GM12878 (cell line): ENCODE results near the gene UST. TPM values are rescaled to one million over a fixed set of nuclear protein-coding genes. Genes with fewer than 3 reads are reported as not detected.

Experiments
- ATAC-seq: fragments of 200-7000 bp; cut with Tn5 transposase; 3 replicates; pipeline ENCODE4 v1.9.1; 2020; ENCODE audit warnings: mild to moderate bottlenecking, moderate library complexity
- BruUV-seq: library from RNA; stranded (reverse); fragments of 400-500 nt; replicated peaks from 2 replicates; lab custom pipeline; 2021; lab: Mats Ljungman, UMichigan
- CTCF ChIA-PET: fragments of 300-600 bp; sonication (Branson Sonifier 250); formaldehyde crosslinking; extraction: SDS; loops from one replicate; lab custom pipeline; 2021; ENCODE audit warnings: inconsistent platforms; lab: Yijun Ruan, JAX
- POLR2A ChIA-PET: fragments of 350-600 bp; formaldehyde crosslinking; extraction: SDS; loops from one replicate; lab custom pipeline; 2021; ENCODE audit warnings: inconsistent platforms; lab: Charles Lee
- RAD21 ChIA-PET: fragments of 300-600 bp; sonication (Branson Sonifier 250); formaldehyde crosslinking; loops from one replicate; lab custom pipeline; 2023; ENCODE audit warnings: antibody characterized with exemption; ENCODE audit not compliant: unreplicated experiment; lab: Charles Lee
- SMC1A ChIA-PET: fragments of 300-600 bp; sonication (Branson Sonifier 250); formaldehyde crosslinking; loops from one replicate; lab custom pipeline; 2023; ENCODE audit not compliant: unreplicated experiment, uncharacterized antibody; lab: Charles Lee
- DNase-seq: peaks from one replicate; pipeline ENCODE4 v3.0.0-alpha.2; 2011; ENCODE audit warnings: low read depth, low spot score
- FAIRE-seq: peaks from 3 replicates; lab custom pipeline; 2011; peaks lifted over from hg19 to GRCh38; lab: Jason Lieb, UNC
- H2AFZ ChIP-seq: 2 replicates; pipeline ENCODE4 v1.6.0; 2011; ENCODE audit warnings: low read depth, low read length, control low read depth; ENCODE audit not compliant: control insufficient read depth
- H3K27ac ChIP-seq: 2 replicates; pipeline ENCODE4 v1.5.1; 2011; ENCODE audit warnings: control low read depth; ENCODE audit not compliant: control insufficient read depth, insufficient read depth
- H3K27me3 ChIP-seq, 2 experiments: replicated peaks in 1 of 2; 2 replicates each; pipeline versions ENCODE4 v1.6.0 to v1.6.1; 2011; ENCODE audit warnings: low read length in 1 of 2; ENCODE audit not compliant: control insufficient read depth in 2 of 2, insufficient read depth in 2 of 2
- H3K36me3 ChIP-seq, 2 experiments: 2 replicates each; pipeline ENCODE4 v1.5.1; 2011; ENCODE audit warnings: low read length in 1 of 2; ENCODE audit not compliant: control insufficient read depth in 2 of 2, insufficient read depth in 2 of 2
- H3K4me1 ChIP-seq: 2 replicates; pipeline ENCODE4 v1.6.1; 2011; ENCODE audit warnings: mild to moderate bottlenecking, low read length, moderate library complexity, mixed read lengths; ENCODE audit not compliant: control insufficient read depth, insufficient read depth
- H3K4me2 ChIP-seq: 2 replicates; pipeline ENCODE4 v1.6.0; 2011; ENCODE audit warnings: control low read depth; ENCODE audit not compliant: control insufficient read depth, insufficient read depth
- H3K4me3 ChIP-seq: fragments of 200-600 bp; sonication (generic); 2 replicates; pipeline ENCODE4 v1.5.1; 2016
- H3K79me2 ChIP-seq: 2 replicates; pipeline ENCODE4 v1.6.0; 2011; ENCODE audit warnings: low read length; ENCODE audit not compliant: control insufficient read depth, insufficient read depth
- H3K9ac ChIP-seq: 2 replicates; pipeline ENCODE4 v1.8.0; 2011; ENCODE audit warnings: low read length, control low read depth, mixed read lengths; ENCODE audit not compliant: control insufficient read depth, insufficient read depth
- H3K9me3 ChIP-seq: replicated peaks from 3 replicates; pipeline ENCODE4 v1.5.1; 2011; ENCODE audit warnings: mild to moderate bottlenecking, low read length; ENCODE audit not compliant: control insufficient read depth, insufficient read depth
- H4K20me1 ChIP-seq: 2 replicates; pipeline ENCODE4 v1.6.0; 2011; ENCODE audit not compliant: control insufficient read depth, insufficient read depth
- BCL11A ChIP-seq: IDR thresholded peaks from 2 replicates; pipeline ENCODE4 v1.6.1; 2011; ENCODE audit warnings: low read depth, low read length
- CHD1 ChIP-seq: IDR thresholded peaks from 2 replicates; pipeline ENCODE4 v1.6.1; 2012; ENCODE audit warnings: low read depth, low read length, improper control_type of control experiment
- EZH2 ChIP-seq: IDR thresholded peaks from 2 replicates; pipeline ENCODE4 v1.6.1; 2012; ENCODE audit warnings: low read depth, mild to moderate bottlenecking, control low read depth, inconsistent platforms, low read length, borderline replicate concordance; ENCODE audit not compliant: control insufficient read depth
- JUND ChIP-seq: IDR thresholded peaks from 2 replicates; pipeline ENCODE4 v1.6.1; 2012; ENCODE audit warnings: low read depth, mild to moderate bottlenecking, low read length, improper control_type of control experiment, moderate library complexity
- KAT2A ChIP-seq: conservative IDR thresholded peaks from 2 replicates; pipeline ENCODE4 v1.6.1; 2011; ENCODE audit warnings: low read depth, low read length; ENCODE audit not compliant: control insufficient read depth
- MTA2 ChIP-seq: fragments of 450-650 bp; IDR thresholded peaks from 2 replicates; pipeline ENCODE4 v1.6.1; 2016; ENCODE audit warnings: low read depth, mild to moderate bottlenecking, moderate library complexity
- NBN ChIP-seq: fragments of 450-650 bp; IDR thresholded peaks from 2 replicates; pipeline ENCODE4 v1.6.1; 2016
- RBBP5 ChIP-seq: fragments of 200-600 bp; sonication (generic); conservative IDR thresholded peaks from 2 replicates; pipeline ENCODE4 v1.6.1; 2016
- RELA ChIP-seq: fragments of 450-650 bp; IDR thresholded peaks from 2 replicates; pipeline ENCODE4 v1.8.0; 2014; ENCODE audit warnings: borderline replicate concordance; ENCODE audit not compliant: partially characterized antibody
- TCF12 ChIP-seq: IDR thresholded peaks from 2 replicates; pipeline ENCODE4 v1.6.1; 2011; ENCODE audit warnings: low read depth, mild to moderate bottlenecking, low read length
- ZNF217 ChIP-seq: fragments of 450-650 bp; IDR thresholded peaks from 2 replicates; pipeline ENCODE4 v1.6.1; 2017; ENCODE audit warnings: antibody characterized with exemption, mild to moderate bottlenecking
- ZNF384 ChIP-seq: IDR thresholded peaks from 2 replicates; pipeline ENCODE4 v1.6.1; 2012; ENCODE audit warnings: low read depth, mild to moderate bottlenecking, low read length, improper control_type of control experiment, borderline replicate concordance
- WGBS: methylation state at CpG from one replicate; pipeline ENCODE4 v1.1.6; 2016; ENCODE audit warnings: low lambda C conversion rate; ENCODE audit not compliant: insufficient replicate concordance, insufficient coverage; ENCODE audit errors: missing lambda C conversion rate; 5-methylcytosine and 5-hydroxymethylcytosine counted together
- in situ Hi-C: fragments of 300-500 bp; cut with MboI; formaldehyde crosslinking; loops from 9 replicates; pipeline ENCODE4 v1.14.3; 2018; ENCODE audit warnings: mixed read lengths
- intact Hi-C: fragments of 100-400 bp; cut with micrococcal nuclease; formaldehyde crosslinking; loops from one replicate; pipeline ENCODE4 v1.14.2; 2022; ENCODE audit not compliant: unreplicated experiment
- polyA plus RNA-seq, 11 experiments: library from polyadenylated mRNA; depleted of rRNA in 4 of 11; unstranded in 6 of 11; stranded (reverse) in 5 of 11; fragments of >200 nt; fragmentation: Nextera tagmentation in 4 of 11; fragmentation: Illumina TruSeq in 1 of 11; extraction: Ambion mirVana in 4 of 11; extraction: Trizol in 1 of 11; gene quantifications; 1 replicate in 1 of 11; 2 replicates in 10 of 11; pipeline versions ENCODE4 v1.2.1 to v1.2.3, GENCODE V29; 2011 to 2016; ENCODE audit warnings: inconsistent platforms in 2 of 11, missing spikeins in 2 of 11, low read depth in 1 of 11
- total RNA-seq, 4 experiments: library from RNA; depleted of rRNA in 3 of 4; stranded (reverse); fragments of >200 nt in 3 of 4; fragmentation: Illumina TruSeq in 1 of 4; extraction: Trizol in 1 of 4; gene quantifications; 2 replicates each; pipeline versions ENCODE4 v1.2.1 to v1.2.3, GENCODE V29; 2013 to 2021
- TF ChIP-seq, protein P1 (sequence below): fragments of 450-650 bp; IDR thresholded peaks from 2 replicates; pipeline ENCODE4 v1.6.1; 2016; ENCODE audit warnings: mild to moderate bottlenecking
- TF ChIP-seq, protein P2 (sequence below): fragments of 450-650 bp; IDR thresholded peaks from 2 replicates; pipeline ENCODE4 v1.6.1; 2016; ENCODE audit warnings: mild to moderate bottlenecking
- TF ChIP-seq, protein P3 (sequence below): IDR thresholded peaks from 2 replicates; pipeline ENCODE4 v1.6.1; 2011; ENCODE audit warnings: borderline replicate concordance, low read depth, mild to moderate bottlenecking, moderate library complexity, mixed read lengths, low read length; ENCODE audit not compliant: insufficient read depth; ENCODE audit errors: extremely low read length

The UST gene
- total and polyA plus RNA-seq, 10 of the 15 experiments (the other 5 are each of a cell fraction or from before 2014, with no cell fraction given), result 0.74 to 43.3 (median 2.2) TPM

DNA sequence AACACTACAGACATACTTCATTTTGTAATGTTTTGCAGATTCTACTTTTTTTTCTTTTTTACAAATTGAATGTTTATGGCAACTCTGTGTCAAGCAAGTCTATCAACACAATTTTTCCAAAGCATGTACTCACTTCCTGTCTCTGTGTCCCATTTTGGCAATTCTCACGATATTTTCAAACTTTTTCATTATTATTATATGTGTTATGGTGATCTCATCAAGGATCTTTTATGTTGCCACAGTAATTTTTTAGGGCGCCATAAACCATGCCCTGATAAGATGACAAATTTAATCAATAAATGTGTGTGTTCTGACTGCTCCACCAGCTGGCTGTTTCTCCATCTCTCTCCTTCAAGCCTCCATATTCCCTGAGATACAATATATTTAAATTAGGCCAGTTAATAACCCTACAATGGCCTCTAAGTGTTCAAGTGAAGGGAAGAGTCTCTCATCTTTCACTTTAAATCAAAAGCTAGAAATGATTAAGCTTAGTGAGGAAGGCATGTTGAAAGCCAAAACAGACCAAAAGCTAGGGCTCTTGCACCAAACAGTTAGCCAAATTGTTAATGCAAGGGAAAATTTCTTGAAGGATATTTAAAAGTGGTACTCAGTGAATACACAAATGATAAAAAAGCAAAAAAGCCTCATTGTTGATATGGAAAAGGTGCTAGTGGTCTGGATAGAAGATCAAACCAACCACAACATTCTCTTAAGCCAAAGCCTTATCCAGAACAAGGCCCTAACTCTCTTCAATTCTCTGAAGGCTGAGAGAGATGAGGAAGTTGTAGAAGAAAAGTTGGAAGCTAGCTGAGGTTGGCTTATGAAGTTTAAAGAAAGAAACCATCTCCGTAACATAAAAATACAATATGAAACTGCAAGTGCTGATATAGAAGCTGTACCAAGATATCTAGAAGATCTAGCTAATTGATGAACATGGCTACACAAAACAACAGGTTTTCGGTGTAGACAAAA is 376.3 kb downstream of the UST start (continued):
- TF ChIP-seq NBN (no peak), TCF12 (no peak), EZH2 (no peak), RELA (no peak), RBBP5 (no peak), MTA2 (no peak)
- TF ChIP-seq, protein P1, sequence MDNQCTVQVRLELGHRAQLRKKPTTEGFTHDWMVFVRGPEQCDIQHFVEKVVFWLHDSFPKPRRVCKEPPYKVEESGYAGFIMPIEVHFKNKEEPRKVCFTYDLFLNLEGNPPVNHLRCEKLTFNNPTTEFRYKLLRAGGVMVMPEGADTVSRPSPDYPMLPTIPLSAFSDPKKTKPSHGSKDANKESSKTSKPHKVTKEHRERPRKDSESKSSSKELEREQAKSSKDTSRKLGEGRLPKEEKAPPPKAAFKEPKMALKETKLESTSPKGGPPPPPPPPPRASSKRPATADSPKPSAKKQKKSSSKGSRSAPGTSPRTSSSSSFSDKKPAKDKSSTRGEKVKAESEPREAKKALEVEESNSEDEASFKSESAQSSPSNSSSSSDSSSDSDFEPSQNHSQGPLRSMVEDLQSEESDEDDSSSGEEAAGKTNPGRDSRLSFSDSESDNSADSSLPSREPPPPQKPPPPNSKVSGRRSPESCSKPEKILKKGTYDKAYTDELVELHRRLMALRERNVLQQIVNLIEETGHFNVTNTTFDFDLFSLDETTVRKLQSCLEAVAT, result no peak

DNA sequence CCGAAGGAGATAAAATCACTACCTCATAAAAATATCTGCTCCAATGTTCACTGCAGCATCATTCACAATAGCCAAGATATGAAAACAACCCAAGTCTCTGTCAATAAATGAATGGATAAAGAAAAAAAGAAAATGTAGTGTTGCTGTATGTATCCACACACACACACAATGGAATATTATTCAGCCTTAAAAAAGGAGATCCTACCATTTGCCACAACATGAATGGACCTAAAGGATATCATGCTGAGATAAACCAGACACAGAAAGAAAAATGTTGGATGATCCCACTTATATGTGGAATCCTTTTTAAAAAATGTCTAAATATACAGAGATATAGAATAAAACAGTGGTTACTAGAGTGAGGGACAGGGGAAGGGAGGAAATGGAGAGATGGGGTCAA is 378.5 kb downstream of the UST start:
- Histone ChIP-seq H3K4me1 (peaks cover 12% of the 10 kb centered on the region), H3K9ac (no peak overlapping the region), H3K27me3 (no peaks in the 10 kb centered on the region), H3K4me3 (no peak overlapping the region), H4K20me1 (no peaks in the 10 kb centered on the region), H3K27ac (no peak overlapping the region), H3K79me2 (no peaks in the 10 kb centered on the region), H3K9me3 (no peaks in the 10 kb centered on the region; the same call in 2 of the 3 replicates), H3K36me3 (no peaks in the 10 kb centered on the region), H3K4me2 (no peak overlapping the region), H2AFZ (no peak overlapping the region)
- POLR2A ChIA-PET, result interaction anchor here (0.6 kb wide), 1 partner anchor 162 kb away, joined by 3 read pairs; no protein-coding TSS in a partner anchor
- RAD21 ChIA-PET, result no interaction called here
- WGBS, result 88% methylated on average over 1 of the region's 1 CpG
- intact Hi-C loops, result no loop called here
- BruUV-seq, result no TSS peak
- CTCF ChIA-PET, result interaction anchor here (2.1 kb wide), 1 partner anchor 31 kb away, joined by 4 read pairs; no protein-coding TSS in a partner anchor
- SMC1A ChIA-PET, result no interaction called here
- FAIRE-seq (no peak), ATAC-seq (no peak), DNase-seq (no peak)
- in situ Hi-C loops, result no loop called here
- TF ChIP-seq BCL11A (no peak), ZNF217 (no peak), JUND (no peak), RBBP5 (no peak), ZNF384 (no peak), CHD1 (no peak), KAT2A (no peak)
- TF ChIP-seq, protein P2, sequence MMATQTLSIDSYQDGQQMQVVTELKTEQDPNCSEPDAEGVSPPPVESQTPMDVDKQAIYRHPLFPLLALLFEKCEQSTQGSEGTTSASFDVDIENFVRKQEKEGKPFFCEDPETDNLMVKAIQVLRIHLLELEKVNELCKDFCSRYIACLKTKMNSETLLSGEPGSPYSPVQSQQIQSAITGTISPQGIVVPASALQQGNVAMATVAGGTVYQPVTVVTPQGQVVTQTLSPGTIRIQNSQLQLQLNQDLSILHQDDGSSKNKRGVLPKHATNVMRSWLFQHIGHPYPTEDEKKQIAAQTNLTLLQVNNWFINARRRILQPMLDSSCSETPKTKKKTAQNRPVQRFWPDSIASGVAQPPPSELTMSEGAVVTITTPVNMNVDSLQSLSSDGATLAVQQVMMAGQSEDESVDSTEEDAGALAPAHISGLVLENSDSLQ, result no peak
- TF ChIP-seq, protein P3, sequence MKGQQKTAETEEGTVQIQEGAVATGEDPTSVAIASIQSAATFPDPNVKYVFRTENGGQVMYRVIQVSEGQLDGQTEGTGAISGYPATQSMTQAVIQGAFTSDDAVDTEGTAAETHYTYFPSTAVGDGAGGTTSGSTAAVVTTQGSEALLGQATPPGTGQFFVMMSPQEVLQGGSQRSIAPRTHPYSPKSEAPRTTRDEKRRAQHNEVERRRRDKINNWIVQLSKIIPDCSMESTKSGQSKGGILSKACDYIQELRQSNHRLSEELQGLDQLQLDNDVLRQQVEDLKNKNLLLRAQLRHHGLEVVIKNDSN, result no peak
